Activated naive CD8-positive, alpha-beta T cell treated with anti-CD3 and anti-CD28 coated beads, Interleukin-2, amount 10 ng/mL, durations not matched to agents 7 days and 5 days (primary cell): Measurements from ENCODE around the gene AIF1L. TPM values are rescaled to one million over a fixed set of nuclear protein-coding genes. Genes with fewer than 3 reads are reported as not detected.
A peak's percentile ranks its signal among the peaks of the same experiment; 100 is the strongest.
"Not testable (repeated sequence)": the region's sequence is repeated elsewhere in the genome, so short reads cannot be mapped to it uniquely, and the experiment has no call there.

Source experiments
- ATAC-seq: fragments of 150-1000 bp; cut with Tn5 transposase; one replicate; pipeline ENCODE4 v1.10.0; 2021; ENCODE audit warnings: low read depth, moderate library complexity
- POLR2A ChIA-PET: fragments of 350-600 bp; sonication (Branson Sonifier 250); formaldehyde crosslinking; loops from one replicate; lab custom pipeline; 2021; ENCODE audit warnings: antibody characterized with exemption; lab: Charles Lee
- DNase-seq: peaks from one replicate; pipeline ENCODE4 v3.0.0; 2021
- H3K27ac Mint-ChIP-seq: one replicate; pipeline ENCODE4 v1.8.0; 2022; ENCODE audit warnings: mild to moderate bottlenecking, mixed read lengths
- H3K27me3 Mint-ChIP-seq: one replicate; pipeline ENCODE4 v1.8.0; 2022; ENCODE audit warnings: mild to moderate bottlenecking, moderate library complexity, mixed read lengths
- H3K36me3 Mint-ChIP-seq: one replicate; pipeline ENCODE4 v1.8.0; 2021; ENCODE audit warnings: mild to moderate bottlenecking, mixed read lengths
- H3K4me1 Mint-ChIP-seq: one replicate; pipeline ENCODE4 v1.8.0; 2021; ENCODE audit warnings: mixed read lengths
- H3K4me3 Mint-ChIP-seq: one replicate; pipeline ENCODE4 v1.8.0; 2022; ENCODE audit warnings: mild to moderate bottlenecking, moderate library complexity, mixed read lengths
- H3K9me3 Mint-ChIP-seq: one replicate; pipeline ENCODE4 v1.8.0; 2021; ENCODE audit warnings: mixed read lengths
- total RNA-seq, 2 experiments: library from RNA; stranded (reverse); gene quantifications; one replicate each; pipeline ENCODE4 v1.2.3, GENCODE V29; 2021

AIF1L gene
- total RNA-seq, 2 experiments from 2014 or later: 0.34 to 0.42 TPM

DNA sequence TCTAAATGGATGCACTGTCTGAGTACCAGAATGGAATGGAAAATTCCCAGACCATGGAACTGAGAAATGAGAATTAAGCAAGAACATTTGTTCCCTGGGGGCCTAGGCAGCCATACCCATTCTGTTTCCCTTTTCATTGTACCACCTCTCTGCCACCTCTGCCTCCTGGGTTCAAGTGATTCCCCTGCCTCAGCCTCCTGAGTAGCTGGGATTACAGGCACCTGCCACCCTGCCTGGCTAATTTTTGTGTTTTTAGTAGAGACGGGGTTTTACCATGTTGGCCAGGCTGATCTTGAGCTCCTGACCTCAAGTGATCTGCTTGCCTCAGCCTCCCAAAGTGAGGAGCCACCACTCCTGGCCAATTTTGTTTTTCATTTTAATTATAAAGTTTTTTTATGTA, 62.3 kb downstream of the AIF1L start:
- ATAC-seq, H3K4me1 Mint-ChIP-seq, H3K9me3 Mint-ChIP-seq, POLR2A ChIA-PET, H3K27ac Mint-ChIP-seq, H3K4me3 Mint-ChIP-seq, H3K27me3 Mint-ChIP-seq, DNase-seq: not testable (repeated sequence)
- H3K36me3 Mint-ChIP-seq: peaks cover 28% of the 10 kb centered on the region

DNA sequence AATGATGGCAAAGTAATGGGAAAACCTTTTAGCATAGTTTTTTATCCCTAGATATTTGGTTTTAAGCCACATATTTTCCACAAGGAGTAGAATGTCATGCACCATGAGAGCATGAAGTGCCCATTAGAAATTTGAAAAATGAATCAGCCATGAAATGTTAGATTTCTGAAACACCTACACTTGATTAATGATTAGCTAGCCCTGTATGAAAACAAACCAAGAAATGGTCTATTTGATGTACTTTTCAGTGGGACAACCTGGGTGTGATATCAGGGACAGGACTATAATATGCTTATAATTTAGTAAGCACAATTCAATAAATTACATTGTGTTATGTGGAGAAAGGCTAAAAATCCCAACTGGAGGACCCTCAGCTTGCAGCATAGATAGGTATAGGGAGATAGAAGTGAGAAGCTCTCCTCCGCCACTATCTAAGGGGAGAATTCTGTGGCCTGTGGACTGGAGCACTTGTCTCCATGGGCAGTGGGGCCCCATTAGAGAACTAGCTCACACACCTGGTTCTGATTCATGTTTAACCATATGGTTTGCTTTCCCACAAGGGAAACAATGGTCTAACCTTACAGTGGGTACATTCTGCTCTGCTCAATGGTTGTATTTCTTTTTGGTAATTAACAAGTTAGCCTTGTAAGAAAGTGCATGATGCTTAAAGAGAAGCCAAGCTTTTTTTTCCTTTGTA, 64.2 kb downstream of the AIF1L start:
- Mint-ChIP-seq H3K27me3 (no peaks in the 10 kb centered on the region), H3K36me3 (peaks cover 23% of the 10 kb centered on the region), H3K4me3 (no peak overlapping the region), H3K9me3 (no peaks in the 10 kb centered on the region), H3K27ac (no peak overlapping the region), H3K4me1 (peaks cover 2% of the 10 kb centered on the region)
- DNase-seq (no peak), ATAC-seq (no peak)
- POLR2A ChIA-PET: interaction anchor here (0.6 kb wide), 1 partner anchor 1124 kb away, joined by 3 read pairs; no protein-coding TSS in a partner anchor

DNA sequence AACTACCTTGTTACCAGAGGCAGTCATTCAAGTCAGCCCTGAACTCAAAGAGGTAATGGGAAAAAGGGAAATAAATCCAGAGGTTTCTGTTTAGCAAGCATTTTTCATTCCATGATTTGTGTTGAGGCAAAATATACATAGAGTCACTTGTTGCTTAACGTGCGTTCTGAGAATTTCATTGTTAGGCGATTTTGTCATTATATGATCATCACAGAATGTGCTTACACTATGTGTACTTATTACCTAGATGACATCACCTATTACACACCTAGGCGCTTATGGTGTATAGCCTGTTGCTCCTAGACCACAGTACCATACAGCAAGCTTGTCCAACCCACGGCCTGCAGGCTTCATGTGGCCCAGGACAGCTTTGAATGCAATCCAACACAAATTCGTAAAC, 65.3 kb downstream of the AIF1L start:
- POLR2A ChIA-PET: interaction anchor here (0.6 kb wide), 1 partner anchor 1123 kb away, joined by 3 read pairs; no protein-coding TSS in a partner anchor
- Mint-ChIP-seq H3K4me1 (peaks cover 2% of the 10 kb centered on the region), H3K36me3 (peaks cover 23% of the 10 kb centered on the region), H3K9me3 (no peaks in the 10 kb centered on the region), H3K27ac (no peak overlapping the region), H3K4me3 (no peak overlapping the region), H3K27me3 (no peaks in the 10 kb centered on the region)
- DNase-seq (no peak), ATAC-seq (no peak)

DNA sequence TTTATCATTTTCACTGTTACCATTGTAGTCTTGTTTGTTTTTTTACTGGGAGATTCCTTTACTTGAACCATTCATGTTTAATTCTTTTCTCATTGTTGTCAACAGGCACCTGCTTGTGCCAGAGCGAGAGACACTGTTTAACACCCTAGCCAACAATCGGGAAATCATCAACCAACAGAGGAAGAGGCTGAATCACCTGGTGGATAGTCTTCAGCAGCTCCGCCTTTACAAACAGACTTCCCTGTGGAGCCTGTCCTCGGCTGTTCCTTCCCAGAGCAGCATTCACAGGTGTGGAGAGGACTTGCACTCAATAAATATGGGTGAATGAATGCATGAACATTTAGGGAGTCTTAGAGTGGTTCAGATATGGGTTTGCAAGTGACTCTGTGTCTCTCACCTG, 66.6 kb downstream of the AIF1L start:
- Mint-ChIP-seq H3K4me1 (peaks cover 3% of the 10 kb centered on the region), H3K27ac (no peak overlapping the region), H3K27me3 (no peaks in the 10 kb centered on the region), H3K9me3 (no peaks in the 10 kb centered on the region), H3K4me3 (no peak overlapping the region), H3K36me3 (peaks cover 20% of the 10 kb centered on the region)
- ATAC-seq: no peak
- no peak for DNase-seq
- POLR2A ChIA-PET: no interaction called here

DNA sequence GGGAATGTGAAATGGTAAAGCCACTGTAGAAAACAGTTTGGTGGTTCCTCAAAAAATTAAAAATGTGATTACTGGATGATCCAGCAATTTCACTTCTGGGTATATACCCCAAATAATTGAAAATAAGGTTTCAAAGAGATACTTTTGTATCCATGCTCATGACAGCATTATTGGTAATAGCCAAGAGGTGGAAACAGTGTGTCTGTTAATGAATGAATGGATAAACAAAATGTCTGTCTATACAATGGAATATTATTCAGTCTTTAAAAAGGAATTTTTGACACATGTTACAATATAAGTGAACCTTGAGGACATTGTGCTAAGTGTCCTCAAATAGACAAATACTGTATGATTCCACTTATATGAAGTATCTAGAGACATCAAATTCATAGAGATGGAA, 69.2 kb downstream of the AIF1L start:
- Mint-ChIP-seq H3K4me3 (no peak overlapping the region), H3K36me3 (peaks cover 18% of the 10 kb centered on the region), H3K27me3 (no peaks in the 10 kb centered on the region), H3K4me1 (peaks cover 8% of the 10 kb centered on the region), H3K27ac (no peak overlapping the region), H3K9me3 (no peaks in the 10 kb centered on the region)
- no peak for DNase-seq
- POLR2A ChIA-PET: no interaction called here
- ATAC-seq: no peak

DNA sequence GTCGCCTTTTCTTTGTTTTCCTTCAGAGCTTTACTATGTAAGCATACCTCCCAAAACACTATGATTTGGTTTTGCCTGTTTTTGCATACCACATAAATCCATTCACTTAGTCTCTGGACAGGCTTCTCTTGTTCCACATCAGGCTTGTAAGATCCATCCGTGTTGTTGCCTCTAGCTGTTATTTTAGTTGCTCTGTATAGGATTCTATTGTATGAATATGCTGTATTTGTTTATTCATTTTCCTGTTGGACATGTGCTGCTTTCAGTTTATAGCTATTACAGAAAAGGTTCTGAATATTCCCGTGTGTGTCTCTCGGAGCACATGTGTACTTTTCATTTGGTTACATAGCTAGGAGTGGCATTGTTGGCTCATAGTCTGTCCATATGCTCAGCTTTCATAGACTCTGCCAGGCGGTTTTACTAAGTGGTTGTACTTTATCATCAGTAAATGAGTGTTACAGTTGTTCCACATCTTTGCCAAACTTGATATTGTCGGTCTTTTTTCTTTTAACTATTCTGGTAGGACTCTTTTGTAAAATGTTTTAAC, 70.9 kb downstream of the AIF1L start:
- no peak overlapping the region for H3K27ac Mint-ChIP-seq
- no peak for ATAC-seq
- peaks cover 8% of the 10 kb centered on the region for H3K4me1 Mint-ChIP-seq

DNA sequence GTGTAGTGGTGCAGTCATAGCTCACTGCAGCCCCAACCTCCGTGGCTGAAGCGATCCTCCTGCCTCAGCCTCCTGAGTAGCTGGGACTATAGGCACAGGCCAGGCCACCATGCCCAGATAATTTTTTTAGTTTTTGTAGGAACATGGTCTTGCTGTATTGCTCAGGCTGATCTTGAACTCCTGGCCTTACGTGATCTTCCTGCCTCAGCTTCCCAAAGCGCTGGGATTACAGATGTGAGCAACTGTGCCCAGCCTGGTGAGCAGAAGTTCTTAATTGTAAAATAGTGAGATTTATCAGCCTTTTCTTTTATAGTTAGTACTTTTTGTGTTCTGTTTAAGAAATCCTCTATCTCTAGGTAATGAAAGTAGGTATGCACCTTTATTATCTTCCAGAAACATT, 71.6 kb downstream of the AIF1L start:
- Mint-ChIP-seq H3K27ac (no peak overlapping the region), H3K9me3 (no peaks in the 10 kb centered on the region), H3K4me1 (peaks cover 8% of the 10 kb centered on the region), H3K36me3 (peaks cover 33% of the 10 kb centered on the region), H3K27me3 (no peaks in the 10 kb centered on the region), H3K4me3 (no peak overlapping the region)
- POLR2A ChIA-PET: no interaction called here
- DNase-seq: no peak
- no peak for ATAC-seq

More for the DNA sequence above, 70.9 kb downstream of the AIF1L start:
- Mint-ChIP-seq H3K36me3 (peaks cover 29% of the 10 kb centered on the region), H3K4me3 (no peak overlapping the region), H3K27me3 (no peaks in the 10 kb centered on the region), H3K9me3 (no peaks in the 10 kb centered on the region)
- no peak for DNase-seq
- POLR2A ChIA-PET: interaction anchor here (0.8 to 1.0 kb wide), 3 partner anchors 11 to 88 kb away, joined by 3 read pairs; partner anchors contain the start of gene NUP214

DNA sequence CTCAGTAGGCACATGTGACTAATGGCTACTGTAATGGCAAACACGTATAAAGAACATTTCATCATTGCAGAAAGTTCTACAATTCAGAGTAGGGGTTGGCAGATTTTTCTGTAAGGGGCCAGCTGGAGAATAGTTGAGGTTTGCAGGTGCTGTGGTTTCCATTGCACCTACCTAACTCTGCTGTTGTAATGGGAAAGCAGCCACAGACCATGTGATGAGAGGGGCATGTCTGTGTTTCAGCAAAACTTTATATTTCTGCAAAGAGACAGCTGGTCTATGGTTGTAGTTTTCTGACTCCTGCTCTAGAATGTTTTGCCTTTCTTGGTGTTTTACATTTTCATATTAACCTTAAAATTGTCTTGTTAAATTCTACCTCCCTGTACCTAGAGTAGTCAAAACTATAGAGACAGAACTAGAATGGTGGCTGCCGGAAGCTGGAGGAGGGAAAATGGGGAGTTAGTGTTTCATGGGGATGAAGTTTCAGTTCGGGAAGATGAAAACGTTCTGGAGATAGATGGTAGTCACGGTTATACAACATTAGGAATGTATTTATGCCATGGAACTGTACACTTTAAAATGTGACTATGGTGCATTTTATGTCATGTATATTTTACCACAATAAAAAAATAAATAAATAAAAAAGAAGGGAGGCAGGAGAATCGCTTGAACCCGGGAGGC, 73.4 kb downstream of the AIF1L start:
- H3K27ac Mint-ChIP-seq: peak overlapping the region; percentile 18
- H3K9me3 Mint-ChIP-seq: no peaks in the 10 kb centered on the region
- no peak overlapping the region for H3K4me3 Mint-ChIP-seq
- peaks cover 28% of the 10 kb centered on the region for H3K36me3 Mint-ChIP-seq
- POLR2A ChIA-PET: no interaction called here
- no peak for ATAC-seq
- H3K4me1 Mint-ChIP-seq: peaks cover 8% of the 10 kb centered on the region
- H3K27me3 Mint-ChIP-seq: no peaks in the 10 kb centered on the region
- DNase-seq: no peak

Other genes starting within 250 kb of the AIF1L start
- not detected for gene QRFP, start 199.7 kb upstream of the AIF1L start, total RNA-seq
- gene FIBCD1, start 157.3 kb upstream of the AIF1L start, total RNA-seq: not detected
- under 1 TPM; 0.19 to 0.20 TPM for gene LAMC3, start 87.4 kb upstream of the AIF1L start, total RNA-seq
- gene NUP214, start 29.1 kb downstream of the AIF1L start, total RNA-seq: 10 to 100 TPM; 69.4 to 73.9 TPM
- 100 to 1,000 TPM; 102 to 104 TPM for gene FAM78A, start 180.0 kb downstream of the AIF1L start, total RNA-seq
- gene PLPP7, start 193.2 kb downstream of the AIF1L start, total RNA-seq: under 1 TPM; 0.42 to 0.65 TPM